HG03060 (cell line): Measurements from ENCODE around the gene PTDSS2.
A peak's percentile ranks its signal among the peaks of the same experiment; 100 is the strongest.
"Not testable (repeated sequence)": the region's sequence is repeated elsewhere in the genome, so short reads cannot be mapped to it uniquely, and the experiment has no call there.

Source experiments
- ATAC-seq: cut with Tn5 transposase; IDR thresholded peaks from one replicate; pipeline ENCODE4 v1.9.1; 2021; ENCODE audit warnings: low read depth, moderate number of reproducible peaks; ENCODE audit not compliant: unreplicated experiment

The PTDSS2 gene

GRCh38 chr11:449889-450808 is at the start of gene PTDSS2:
Gene PTDSS2 (plus strand): TSS chr11:450279. CDS start chr11:450456, 177 bp downstream.
- ATAC-seq, result peak; percentile 63

DNA sequence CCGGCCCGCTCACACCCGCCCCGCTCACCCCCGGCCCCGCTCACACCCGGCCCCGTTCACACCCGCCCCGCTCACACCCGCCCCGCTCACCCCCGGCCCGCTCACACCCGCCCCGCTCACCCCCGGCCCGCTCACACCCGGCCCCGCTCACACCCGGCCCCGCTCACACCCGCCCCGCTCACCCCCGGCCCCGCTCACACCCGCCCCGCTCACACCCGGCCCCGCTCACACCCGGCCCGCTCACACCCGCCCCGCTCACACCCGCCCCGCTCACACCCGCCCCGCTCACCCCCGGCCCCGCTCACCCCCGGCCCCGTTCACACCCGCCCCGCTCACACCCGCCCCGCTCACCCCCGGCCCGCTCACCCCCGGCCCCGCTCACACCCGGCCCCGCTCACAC is 48.9 kb upstream of the PTDSS2 start:
- ATAC-seq, result not testable (repeated sequence)

DNA sequence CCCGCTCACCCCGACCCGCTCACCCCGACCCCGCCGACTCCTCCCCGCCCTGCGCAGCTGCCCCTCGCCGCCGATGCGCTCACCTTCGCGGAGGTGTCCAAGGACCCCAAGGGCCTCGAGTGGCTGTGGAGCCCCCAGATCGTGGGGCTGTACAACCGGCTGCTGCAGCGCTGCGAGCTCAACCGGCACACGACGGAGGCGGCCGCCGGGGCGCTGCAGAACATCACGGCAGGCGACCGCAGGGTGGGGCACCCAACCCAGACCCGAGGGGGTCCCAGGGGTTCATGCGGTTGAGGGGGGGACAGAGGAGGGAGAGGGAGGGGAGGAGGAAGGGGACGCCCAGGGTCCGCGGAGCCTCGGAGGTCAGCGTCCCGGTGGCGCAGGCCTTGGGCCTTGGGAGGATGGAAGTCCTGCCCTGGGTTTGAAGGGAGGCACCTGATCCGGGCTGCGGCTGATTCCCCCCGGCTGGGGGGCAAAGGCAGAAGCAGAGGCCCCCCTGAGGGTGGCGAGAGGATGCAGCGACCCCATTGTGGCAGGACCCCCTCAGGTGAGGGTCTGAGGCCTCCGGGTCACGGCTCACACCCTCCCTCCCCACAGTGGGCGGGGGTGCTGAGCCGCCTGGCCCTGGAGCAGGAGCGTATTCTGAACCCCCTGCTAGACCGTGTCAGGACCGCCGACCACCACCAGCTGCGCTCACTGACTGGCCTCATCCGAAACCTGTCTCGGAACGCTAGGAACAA is 46.9 kb upstream of the PTDSS2 start:
- ATAC-seq, result no peak

DNA sequence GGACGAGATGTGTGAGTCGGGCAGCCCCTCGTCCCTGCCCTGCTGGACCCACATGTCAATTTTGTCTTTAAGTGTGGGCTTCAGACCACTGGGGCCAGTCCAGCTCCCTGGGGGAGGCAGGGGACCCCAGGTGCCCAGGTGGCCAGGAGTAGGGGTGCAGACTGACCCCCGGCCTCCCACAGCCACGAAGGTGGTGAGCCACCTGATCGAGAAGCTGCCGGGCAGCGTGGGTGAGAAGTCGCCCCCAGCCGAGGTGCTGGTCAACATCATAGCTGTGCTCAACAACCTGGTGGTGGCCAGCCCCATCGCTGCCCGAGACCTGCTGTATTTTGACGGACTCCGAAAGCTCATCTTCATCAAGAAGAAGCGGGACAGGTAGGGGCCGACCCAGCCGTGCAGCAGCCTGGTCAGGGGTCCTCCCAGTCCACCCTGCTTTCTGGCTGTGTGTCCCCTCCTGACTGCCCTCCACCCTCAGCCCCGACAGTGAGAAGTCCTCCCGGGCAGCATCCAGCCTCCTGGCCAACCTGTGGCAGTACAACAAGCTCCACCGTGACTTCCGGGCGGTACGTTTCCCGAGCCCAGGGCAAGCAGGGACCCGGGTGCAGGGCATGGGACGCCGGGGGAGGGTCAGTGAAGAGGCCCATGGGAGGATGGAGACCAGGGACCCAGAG is 46.2 kb upstream of the PTDSS2 start:
- no peak for ATAC-seq

DNA sequence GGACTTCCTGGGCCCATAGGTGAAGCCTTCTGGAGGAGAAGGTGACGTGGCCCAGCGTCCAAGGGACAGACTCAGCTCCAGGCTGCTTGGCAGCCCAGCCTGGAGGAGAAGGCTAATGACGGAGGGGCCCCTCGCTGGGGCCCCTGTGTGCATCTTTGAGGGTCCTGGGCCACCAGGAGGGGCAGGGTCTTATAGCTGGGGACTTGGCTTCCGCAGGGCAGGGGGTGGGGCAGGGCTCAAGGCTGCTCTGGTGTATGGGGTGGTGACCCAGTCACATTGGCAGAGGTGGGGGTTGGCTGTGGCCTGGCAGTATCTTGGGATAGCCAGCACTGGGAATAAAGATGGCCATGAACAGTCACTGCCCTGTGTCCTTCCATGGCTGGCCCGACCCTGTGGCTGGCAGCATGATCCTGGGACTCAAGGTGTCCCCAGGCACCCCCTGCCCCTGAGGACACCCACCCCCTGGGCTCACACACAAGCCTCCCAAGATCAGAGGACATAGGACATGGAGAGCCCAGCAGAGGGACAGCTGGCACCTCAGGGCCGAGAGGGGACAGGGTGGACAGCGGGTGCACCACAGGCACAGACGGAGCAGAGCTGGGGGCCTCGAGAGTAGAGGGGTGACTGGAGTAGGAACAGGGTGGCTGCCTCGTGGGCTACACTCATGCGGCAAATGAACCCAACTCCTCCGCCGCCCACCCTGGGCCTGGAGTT is 45.4 kb upstream of the PTDSS2 start:
- no peak for ATAC-seq

- no peak for ATAC-seq
Measured at GRCh38 chr11:405323-405953, 44.6 kb upstream of the PTDSS2 start.

DNA sequence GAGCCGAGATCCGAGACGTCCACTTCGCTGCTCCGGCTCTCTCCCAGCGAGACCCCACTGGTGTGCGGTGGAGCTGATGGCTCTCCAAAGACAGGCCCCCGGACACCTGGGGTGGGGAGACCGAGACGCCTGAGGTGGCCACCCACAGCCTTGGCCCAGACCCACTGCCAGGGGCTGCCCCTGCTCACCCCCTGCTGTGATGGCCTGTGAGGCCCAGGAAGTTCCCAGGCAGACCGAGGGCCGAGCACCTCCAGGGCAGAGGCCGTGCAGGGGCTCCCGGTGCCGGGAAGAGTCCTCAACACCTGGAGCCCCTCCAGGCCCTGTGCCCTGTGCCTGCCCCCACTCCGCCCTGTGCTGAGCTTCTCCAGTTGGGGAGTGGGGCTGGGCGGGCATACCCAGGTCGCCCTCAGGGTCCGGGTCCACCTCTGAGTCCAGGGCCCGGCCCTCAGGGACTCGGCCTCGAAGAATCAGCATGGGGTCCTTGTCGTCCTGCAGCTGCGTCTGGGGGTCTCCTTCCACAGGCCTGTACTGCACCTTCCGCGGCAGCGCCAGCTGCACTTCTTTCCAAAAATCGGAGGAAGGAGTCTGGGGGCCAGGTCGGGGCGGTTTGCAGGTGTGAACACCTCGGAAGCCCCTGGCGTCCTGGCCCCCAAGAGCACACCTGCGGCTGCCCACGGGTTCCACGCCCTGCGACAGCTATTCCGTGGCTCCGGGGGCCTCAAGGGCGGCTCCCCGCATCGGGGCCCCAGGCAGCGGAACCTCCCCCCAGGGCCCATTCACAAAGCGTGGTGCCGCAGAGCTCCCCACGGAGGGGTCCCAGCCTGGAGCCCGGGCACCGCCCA is 43.9 kb upstream of the PTDSS2 start:
- no peak for ATAC-seq

GRCh38 chr11:406796-407650 is 43.1 kb upstream of the PTDSS2 start:
- ATAC-seq, result peak; percentile 48

DNA sequence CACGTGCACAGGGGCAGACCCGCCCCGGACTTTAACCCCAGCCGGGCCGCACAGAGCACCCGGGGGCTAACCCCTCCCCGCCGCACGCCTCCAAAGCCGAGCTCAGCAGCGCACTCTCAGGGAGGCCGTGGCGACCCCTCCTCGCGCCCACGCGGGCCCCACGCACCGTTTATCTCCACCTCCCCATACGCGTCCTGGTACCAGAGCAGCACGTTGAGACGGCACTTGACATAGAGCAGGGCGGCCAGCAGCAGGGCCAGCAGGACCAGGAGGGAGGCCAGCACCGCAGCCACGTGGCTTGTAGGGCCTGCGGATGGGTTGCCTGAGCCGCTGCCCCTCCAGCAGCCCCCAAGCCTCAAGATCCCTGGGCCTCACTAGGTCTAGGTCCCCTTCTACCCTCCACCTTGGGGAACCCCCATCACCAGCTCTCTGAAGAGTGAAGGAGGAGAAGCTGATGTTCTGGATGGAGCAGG is 42.4 kb upstream of the PTDSS2 start:
- no peak for ATAC-seq

DNA sequence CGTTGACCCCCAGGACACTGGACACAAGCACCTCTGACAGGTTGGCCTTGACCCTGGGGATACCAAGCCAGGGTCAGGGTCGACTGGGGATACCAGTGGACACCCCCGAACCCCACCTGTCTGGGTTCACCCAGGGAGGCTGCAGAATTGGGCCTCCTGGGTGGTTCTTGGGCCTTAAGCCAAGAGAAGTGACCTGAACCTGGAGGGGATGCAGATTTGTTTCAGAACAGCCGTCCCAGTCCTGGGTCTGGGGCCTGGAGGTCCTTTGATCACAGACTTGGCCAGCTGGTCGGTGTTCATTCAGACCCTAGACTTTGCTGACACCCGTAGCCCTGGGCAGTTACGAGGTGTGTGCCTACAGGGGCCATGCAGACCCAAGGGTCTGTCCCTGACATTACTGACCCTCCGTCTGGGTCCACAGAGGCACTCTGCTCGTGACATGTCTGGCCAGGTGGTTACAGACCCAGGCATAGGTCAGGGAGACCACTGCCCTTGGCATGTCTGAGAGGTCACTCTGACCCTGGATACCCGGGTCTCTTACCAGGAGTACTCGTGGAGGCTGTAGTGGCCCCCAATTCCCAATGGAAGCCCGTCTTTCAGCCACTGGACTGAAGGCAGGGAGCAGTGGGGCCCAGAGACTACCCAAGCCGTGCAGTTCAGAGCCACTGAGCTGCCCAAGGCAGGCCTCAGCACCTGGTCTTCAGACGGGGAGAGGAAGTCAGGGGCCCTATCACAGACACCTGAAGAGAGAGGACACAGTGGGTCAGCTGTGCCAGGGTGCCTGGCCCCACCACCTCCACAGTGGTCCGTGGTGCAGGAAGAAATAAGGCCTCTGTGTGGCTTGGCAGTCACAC is 41.7 kb upstream of the PTDSS2 start:
- ATAC-seq, result no peak

DNA sequence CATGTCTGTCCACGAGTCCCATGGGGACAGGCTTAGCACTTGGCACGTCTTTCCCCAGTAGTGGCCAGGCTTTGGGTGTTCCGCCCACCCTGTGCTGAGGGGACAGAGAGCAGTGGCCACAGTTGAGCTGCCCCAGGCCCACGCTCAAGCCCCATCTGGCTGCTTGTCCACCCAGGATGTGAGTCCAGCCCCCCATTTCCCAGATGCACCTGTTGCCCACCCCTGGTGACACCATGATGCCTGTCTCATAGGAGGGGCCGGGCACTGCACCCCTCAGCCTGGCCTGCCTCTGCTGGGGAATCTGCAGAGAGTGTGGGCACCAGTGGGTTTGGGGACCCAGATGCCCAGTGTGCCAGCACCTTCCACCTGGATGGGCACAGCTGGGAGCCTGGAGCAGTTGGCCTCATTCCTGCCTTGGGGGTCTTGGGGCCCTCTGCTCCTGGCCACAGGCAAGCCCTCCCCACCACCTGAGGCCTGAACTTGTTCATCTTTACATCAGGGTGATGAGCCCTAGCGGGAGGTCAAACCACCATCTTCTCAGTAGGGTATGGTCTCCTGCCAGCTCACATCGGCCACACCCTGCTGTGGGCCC is 41.0 kb upstream of the PTDSS2 start:
- ATAC-seq, result no peak

DNA sequence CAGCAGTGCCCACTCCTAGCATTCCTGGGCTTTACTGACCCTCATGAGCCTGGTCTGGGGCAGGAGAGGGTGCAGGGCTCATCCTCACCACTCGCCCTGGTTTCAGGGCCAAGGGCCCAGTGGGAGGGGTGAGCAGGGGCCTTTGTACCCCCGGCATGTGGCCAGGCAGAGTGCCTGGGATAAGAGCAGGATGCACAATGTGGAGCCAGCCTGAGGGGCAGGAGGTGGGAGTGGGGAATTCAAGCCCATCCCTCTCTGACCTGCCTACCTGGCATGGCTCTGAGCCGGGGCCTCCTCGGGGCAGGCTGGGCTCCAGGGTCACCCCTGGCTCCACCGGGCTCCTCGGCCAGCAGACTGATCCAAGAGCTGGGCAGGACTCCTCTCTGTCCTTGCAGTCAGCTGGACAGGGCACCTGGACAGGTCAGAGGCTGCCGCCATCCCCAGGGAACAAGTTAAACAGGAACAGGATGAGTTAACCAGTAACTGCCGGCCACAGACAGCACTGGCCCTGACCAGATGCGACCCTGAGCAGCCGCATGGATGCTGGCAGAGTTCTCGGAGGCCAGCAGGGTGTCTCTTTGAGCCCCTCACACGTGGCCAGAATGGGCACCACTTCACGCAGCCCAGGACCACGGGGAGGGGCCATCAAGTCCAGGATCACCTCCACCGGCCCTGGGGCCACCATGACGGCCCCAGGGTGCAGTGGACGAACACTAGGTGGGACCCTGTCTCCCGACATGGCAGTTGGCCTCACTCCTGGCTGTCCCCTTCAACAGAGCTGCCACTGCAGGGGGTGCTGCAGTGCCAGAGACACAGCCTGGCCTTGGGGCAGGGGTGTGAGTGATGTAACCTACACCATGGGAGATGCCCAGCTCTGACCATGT is 40.2 kb upstream of the PTDSS2 start:
- ATAC-seq, result no peak

DNA sequence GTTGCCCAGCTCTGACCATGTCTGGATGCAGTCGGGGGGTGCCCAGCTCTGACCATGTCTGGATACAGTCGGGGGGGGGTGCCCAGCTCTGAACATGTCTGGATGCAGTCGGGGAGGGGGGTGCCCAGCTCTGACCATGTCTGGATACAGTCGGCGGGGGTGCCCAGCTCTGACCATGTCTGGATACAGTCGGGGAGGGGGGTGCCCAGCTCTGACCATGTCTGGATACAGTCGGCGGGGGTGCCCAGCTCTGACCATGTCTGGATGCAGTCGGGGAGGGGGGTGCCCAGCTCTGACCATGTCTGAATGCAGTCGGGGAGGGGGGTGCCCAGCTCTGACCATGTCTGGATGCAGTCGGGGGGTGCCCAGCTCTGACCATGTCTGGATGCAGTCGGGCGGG is 39.4 kb upstream of the PTDSS2 start:
- ATAC-seq, result not testable (repeated sequence)

DNA sequence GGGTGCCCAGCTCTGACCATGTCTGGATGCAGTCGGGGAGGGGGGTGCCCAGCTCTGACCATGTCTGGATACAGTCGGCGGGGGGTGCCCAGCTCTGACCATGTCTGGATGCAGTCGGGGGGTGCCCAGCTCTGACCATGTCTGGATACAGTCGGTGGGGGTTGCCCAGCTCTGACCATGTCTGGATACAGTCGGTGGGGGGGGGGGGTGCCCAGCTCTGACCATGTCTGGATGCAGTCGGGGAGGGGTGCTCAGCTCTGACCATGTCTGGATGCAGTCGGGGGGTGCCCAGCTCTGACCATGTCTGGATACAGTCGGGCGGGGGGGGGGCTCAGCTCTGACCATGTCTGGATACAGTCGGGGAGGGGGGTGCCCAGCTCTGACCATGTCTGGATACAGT is 38.6 kb upstream of the PTDSS2 start:
- not testable (repeated sequence) for ATAC-seq

GRCh38 chr11:412641-413119 is 37.4 kb upstream of the PTDSS2 start:
- ATAC-seq, result no peak
